Measurements from ENCODE around the gene ZC3H7B.
"Not testable (repeated sequence)": the region's sequence is repeated elsewhere in the genome, so short reads cannot be mapped to it uniquely, and the experiment has no call there.

Gene ZC3H7B

DNA sequence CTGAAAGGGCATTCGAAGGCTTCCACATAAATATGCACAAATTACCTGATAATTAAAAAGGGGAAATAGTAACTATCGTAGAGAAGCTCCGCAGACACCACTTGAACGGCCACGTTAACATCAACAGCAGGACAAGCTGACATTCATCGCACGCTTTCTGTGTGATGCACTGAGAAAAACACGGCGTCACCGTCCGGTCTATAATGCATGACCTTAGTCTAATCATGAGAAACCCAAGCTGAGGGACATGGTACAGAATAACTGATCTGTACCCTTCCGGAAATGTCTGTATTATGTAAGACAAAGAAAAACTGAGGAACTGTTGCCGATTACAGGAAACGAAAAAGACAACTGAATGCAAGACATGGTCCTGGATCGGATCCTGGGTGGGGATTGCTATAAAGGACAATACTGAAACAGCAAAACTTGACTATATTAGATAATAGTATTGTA lies 14.7 kb upstream of the ZC3H7B start:
- DNase-seq (ENCODE audit: low read depth): peak; percentile 21

DNA sequence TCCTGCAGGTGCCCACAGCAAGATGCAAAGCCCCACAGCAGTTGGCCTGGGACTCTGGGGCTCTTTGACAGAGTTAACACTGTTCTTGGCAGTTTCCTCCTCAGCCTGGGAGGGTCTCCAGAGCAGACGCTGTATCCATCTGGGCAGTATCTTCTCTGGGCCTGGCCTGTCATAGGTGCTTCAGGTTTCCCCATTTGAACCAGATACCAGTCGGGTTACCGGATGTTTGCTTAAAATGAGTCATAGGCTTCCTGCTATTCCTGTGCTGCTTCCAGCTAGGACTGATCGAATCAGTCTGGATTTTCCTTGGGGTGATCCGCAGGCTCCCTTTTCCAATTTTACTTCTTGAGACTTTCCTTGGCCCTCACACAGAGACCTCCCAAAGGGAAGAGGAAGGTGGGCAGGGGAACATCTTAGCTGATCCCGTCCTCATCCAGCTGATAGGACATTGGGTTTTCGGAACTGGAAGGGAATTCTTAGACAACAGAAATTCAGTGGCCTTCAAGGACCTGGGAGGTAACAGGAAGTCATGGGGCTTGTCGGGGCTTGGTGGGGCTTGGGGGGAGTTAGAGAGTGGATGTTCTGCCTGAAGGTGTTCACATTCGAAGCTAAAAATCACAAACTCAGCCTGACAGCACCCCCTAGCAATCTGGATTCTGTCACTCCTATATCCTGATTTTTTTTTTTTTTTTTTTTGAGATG lies 12.9 kb upstream of the ZC3H7B start:
- no peak for DNase-seq (ENCODE audit: low read depth)

GRCh38 chr22:41289671-41290070 lies 11.7 kb upstream of the ZC3H7B start:
- DNase-seq (ENCODE audit: low read depth): no peak

DNA sequence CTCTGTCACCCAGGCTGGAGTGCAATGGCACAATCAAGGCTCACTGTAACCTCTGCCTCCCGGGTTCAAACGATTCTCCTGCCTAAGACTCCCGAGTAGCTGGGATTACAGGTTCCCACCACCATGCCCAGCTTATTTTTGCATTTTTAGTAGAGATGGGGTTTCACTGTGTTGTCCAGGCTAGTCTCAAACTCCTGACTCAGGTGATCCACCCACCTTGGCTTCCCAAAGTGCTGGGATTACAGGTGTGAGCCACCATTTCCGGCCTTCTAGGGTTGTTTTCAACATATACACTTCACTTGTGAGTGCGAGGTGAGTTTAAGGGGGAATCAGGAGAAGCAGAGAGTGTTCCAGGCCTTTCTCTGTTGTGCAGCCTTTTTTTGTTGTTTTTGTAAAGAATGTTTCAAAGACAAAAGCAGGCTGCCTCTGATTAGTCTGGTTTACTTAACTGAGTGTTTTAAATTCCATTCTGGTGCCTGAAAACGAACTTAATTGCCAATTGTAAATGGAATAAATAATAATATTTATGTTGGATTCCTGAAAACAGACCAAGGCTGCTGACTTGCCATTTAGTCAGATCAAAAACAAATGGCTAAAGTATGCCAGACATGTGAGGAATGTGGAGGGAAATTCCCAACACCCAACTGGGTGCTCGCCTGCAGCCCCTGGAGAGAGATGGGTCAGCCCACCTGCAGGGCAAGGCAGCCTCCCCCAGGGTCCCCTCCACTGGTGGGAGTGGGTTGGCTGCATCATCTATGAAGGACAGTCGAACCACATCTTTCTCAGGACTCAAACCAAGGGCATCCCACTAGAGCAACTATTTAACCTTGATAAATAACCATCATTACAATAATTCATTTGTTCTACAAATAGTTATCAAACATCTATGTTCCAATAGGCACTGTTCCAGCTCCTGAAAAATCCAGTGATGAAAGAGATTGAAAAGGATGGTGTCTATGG lies 10.8 kb upstream of the ZC3H7B start:
- DNase-seq (ENCODE audit: low read depth): no peak

- DNase-seq (ENCODE audit: low read depth): not testable (repeated sequence)
These were observed 6.5 kb upstream of the ZC3H7B start for GRCh38 chr22:41294816-41295215.

- DNase-seq (ENCODE audit: low read depth): no peak
These were observed 4.3 kb upstream of the ZC3H7B start for GRCh38 chr22:41296826-41297667.

GRCh38 chr22:41300661-41301060 lies 664 bp upstream of the ZC3H7B start:
- no peak for DNase-seq (ENCODE audit: low read depth)

GRCh38 chr22:41302021-41302767 lies 869 bp downstream of the ZC3H7B start:
- no peak for DNase-seq (ENCODE audit: low read depth)

DNA sequence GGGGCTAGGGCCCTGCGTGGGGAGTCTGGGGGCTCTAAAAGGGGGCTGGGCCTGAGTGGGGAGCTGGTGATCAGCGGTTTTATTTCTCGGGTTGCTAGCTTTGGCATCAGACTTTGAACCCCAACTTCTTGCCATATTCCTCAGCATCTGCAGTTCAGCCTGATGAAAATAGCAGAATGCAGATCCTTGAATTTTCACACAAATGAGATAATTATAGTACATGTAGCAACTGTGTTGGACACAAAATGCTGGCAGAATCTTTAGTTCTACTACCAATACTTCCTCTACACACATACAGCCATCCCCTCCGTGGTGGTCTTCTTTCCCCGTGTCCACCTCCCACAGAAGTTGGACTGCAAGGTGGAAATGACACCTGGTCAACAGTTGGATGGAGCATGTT lies 1.5 kb downstream of the ZC3H7B start:
- no peak for DNase-seq (ENCODE audit: low read depth)

DNA sequence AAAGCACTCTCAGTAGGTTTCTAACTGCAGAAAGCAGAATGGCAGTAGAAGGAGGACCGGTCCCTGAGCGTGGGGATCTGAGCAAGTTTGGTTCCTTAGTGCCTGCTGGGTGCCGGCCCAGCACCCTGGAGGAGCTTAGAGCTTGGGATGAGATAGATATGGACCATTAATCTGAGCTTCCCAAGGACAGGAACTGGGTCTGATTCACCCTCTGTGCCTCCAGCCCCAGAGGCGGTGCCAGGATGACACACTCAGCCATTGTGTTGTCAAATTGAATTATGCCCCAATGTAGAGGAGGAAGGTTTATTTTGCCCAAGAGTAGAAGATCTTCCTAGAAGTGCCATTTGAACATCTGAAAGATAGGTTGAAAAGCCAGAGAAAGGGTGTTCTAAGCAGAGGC lies 4.3 kb downstream of the ZC3H7B start:
- DNase-seq (ENCODE audit: low read depth): no peak

GRCh38 chr22:41308054-41308453 lies 6.7 kb downstream of the ZC3H7B start:
- no peak for DNase-seq (ENCODE audit: low read depth)

GRCh38 chr22:41308544-41308947 lies 7.2 kb downstream of the ZC3H7B start:
- DNase-seq (ENCODE audit: low read depth): no peak

GRCh38 chr22:41310336-41310735 lies 9.0 kb downstream of the ZC3H7B start:
- DNase-seq (ENCODE audit: low read depth): no peak

GRCh38 chr22:41311487-41311886 lies 10.2 kb downstream of the ZC3H7B start:
- no peak for DNase-seq (ENCODE audit: low read depth)

- no peak for DNase-seq (ENCODE audit: low read depth)
These were observed 13.5 kb downstream of the ZC3H7B start for GRCh38 chr22:41314821-41315220.

GRCh38 chr22:41315586-41315985 lies 14.3 kb downstream of the ZC3H7B start:
- no peak for DNase-seq (ENCODE audit: low read depth)

DNA sequence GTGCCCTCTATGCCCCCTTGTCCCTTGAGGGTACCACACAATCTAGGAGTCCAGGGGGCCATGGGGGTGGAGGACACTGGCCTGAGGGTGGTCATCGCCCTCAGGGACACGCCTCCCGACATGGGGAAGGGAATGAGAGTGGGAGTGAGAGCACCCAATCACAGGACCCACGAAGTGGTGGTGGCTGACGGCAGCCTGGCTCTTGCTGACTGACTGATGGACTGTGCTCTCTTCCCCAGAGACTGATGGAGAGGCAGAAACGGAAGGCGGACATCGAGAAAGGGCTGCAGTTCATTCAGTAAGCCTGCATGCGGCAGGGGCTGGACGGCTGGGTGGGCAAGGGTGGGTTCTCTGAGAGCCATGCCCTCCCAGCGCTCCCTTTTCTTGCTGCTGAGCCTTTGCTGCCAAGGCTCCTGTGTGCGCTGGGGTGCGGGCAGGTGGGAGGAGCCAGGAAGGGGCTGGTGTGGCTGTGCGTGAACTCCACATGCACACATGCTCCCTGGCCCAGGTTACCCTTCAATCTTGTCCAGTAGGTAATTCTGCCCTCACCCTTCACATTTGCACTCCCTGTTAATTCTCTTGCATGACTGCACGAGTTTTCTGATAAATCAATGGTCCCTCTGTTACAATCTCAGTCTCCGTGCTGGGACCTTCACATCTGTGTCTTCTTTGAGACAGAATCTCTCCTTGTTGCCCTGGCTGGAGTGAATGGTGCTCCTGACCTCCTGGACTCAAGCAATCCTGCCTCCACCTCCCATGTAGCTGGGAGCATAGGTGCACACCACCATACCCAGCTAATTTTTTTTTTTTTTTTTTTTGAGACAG lies 19.3 kb downstream of the ZC3H7B start:
- no peak for DNase-seq (ENCODE audit: low read depth)

DNA sequence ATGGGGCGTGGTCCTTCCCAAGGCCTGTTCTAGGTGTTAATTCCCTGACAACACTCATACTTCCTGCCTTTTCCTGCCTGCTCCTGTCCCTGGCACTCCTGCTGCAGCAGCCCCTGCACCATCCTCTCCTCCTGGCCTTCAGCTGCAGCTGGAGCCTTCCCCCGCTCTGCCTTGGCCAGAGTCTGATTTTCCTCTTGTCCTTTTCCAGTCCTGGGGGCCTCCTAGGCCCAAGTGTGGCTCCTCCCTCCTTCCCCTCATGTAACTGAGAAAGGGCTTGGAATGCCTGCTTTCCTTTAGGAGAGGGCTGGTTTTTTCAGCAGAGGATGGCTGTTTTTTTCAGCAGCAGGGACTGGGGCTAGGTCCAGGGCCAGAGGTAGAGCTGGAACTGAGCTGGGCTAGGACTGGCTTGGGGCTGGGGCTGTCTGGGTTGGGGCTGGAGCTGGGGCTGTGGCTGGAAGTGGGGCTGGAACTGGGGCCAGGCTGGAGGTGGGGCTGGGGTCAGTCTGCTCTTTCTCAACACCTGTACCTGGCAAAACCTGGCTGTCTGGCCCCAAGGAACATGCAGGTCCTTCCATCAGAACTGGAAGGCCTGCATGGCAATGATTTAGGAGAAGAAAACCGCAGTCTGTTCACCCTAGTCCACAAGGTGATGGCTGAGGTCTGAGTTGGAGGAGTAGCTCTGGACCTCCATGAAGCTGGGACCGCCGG lies 23.6 kb downstream of the ZC3H7B start:
- no peak for DNase-seq (ENCODE audit: low read depth)

DNA sequence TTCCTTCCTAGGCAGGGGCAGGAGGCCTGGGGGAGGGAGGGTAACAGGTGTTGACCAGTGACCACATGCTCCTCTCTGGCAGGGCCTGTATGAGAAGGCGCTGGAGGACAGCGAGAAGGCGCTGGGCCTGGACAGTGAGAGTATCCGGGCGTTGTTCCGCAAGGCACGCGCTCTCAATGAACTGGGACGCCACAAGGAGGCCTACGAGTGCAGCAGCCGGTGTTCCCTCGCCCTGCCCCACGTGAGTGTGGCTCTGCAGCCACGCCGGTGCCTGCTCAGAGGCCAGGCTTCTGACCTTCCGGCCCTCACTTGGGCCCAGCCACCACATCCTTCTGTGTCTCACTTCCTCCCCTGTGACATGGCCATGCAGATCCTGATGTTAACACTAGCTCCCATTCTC lies 25.8 kb downstream of the ZC3H7B start:
- DNase-seq (ENCODE audit: low read depth): no peak

- no peak for DNase-seq (ENCODE audit: low read depth)
These were observed 28.8 kb downstream of the ZC3H7B start for GRCh38 chr22:41330169-41330568.
